Smooth muscle cell (in vitro differentiated cells): Measurements from ENCODE around the gene DOCK1. TPM values are rescaled to one million over a fixed set of nuclear protein-coding genes. Genes with fewer than 3 reads are reported as not detected.

Source experiments
- DNase-seq: peaks from one replicate; lab custom pipeline; 2025; ENCODE audit not compliant: unreplicated experiment; lab: John Stamatoyannopoulos, UW
- H2AFZ ChIP-seq: fragments of 200-600 bp; sonication (generic); 2 replicates; pipeline ENCODE4 v1.6.0; 2016; ENCODE audit warnings: antibody characterized with exemption, low read depth, mild to moderate bottlenecking
- H3F3A ChIP-seq: fragments of 200-600 bp; sonication (generic); 2 replicates; pipeline ENCODE4 v1.6.0; 2017; ENCODE audit warnings: antibody characterized with exemption, low read depth
- H3K27ac ChIP-seq: fragments of 200-600 bp; sonication (generic); 2 replicates; pipeline ENCODE4 v1.5.1; 2016; ENCODE audit warnings: low read depth, mild to moderate bottlenecking
- H3K27me3 ChIP-seq: fragments of 200-600 bp; sonication (generic); 2 replicates; pipeline ENCODE4 v1.6.1; 2016; ENCODE audit warnings: low read depth, mild to moderate bottlenecking
- H3K36me3 ChIP-seq: fragments of 200-600 bp; sonication (generic); 2 replicates; pipeline ENCODE4 v1.5.1; 2016; ENCODE audit warnings: low read depth
- H3K4me1 ChIP-seq: fragments of 200-600 bp; sonication (generic); 2 replicates; pipeline ENCODE4 v1.5.1; 2016; ENCODE audit warnings: low read depth
- H3K4me2 ChIP-seq: fragments of 200-600 bp; sonication (generic); 2 replicates; pipeline ENCODE4 v1.6.0; 2016; ENCODE audit warnings: mild to moderate bottlenecking
- H3K4me3 ChIP-seq: fragments of 200-600 bp; sonication (generic); 2 replicates; pipeline ENCODE4 v1.5.1; 2016; ENCODE audit warnings: mild to moderate bottlenecking
- H3K79me2 ChIP-seq: fragments of 200-600 bp; sonication (generic); 2 replicates; pipeline ENCODE4 v1.6.0; 2016; ENCODE audit warnings: low read depth, mild to moderate bottlenecking
- H3K9ac ChIP-seq: fragments of 200-600 bp; sonication (generic); 2 replicates; pipeline ENCODE4 v1.6.0; 2016; ENCODE audit warnings: low read depth
- H3K9me3 ChIP-seq: fragments of 200-600 bp; sonication (generic); replicated peaks from 2 replicates; pipeline ENCODE4 v1.5.1; 2016; ENCODE audit warnings: low read depth
- H4K20me1 ChIP-seq: fragments of 200-600 bp; sonication (generic); 2 replicates; pipeline ENCODE4 v1.6.0; 2016; ENCODE audit warnings: low read depth
- CTCF ChIP-seq: fragments of 200-600 bp; sonication (generic); IDR thresholded peaks from 2 replicates; pipeline ENCODE4 v1.5.1; 2017; ENCODE audit warnings: borderline replicate concordance, mild to moderate bottlenecking, antibody characterized with exemption; ENCODE audit not compliant: insufficient read depth, poor library complexity, severe bottlenecking
- WGBS: methylation state at CpG from one replicate; pipeline ENCODE4 v1.1.7; 2016; ENCODE audit warnings: low lambda C conversion rate; 5-methylcytosine and 5-hydroxymethylcytosine counted together
- polyA plus RNA-seq: library from polyadenylated mRNA; unstranded; fragments of >200 nt; fragmentation: Nextera tagmentation; extraction: Ambion mirVana; gene quantifications from 2 replicates; pipeline ENCODE4 v1.2.1, GENCODE V29; 2016
- total RNA-seq: library from RNA; depleted of rRNA; stranded (reverse); fragments of >200 nt; gene quantifications from 2 replicates; pipeline ENCODE4 v1.2.3, GENCODE V29; 2014

The DOCK1 gene
- total and polyA plus RNA-seq, 2 experiments from 2014 or later: 18.4 to 37.1 TPM

DNA sequence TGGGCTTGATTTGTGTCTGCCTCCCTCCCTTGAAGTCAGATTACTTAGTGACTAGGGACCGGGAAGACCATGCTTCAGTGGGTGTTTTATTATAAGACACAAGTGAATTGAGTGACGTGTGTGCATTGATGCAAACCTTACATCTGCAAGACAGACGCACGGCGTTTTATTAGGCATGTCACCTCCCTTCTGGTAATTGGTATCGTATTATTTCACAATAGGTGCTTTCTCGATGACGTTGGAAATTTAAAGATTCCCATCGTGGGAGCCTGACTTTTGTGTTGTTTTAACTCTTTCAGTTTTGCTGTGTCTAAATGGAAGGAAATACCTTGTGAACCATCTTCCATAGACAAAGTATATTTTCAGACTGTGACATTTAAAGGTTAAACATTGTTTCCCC, 158.5 kb downstream of the DOCK1 start:
- Histone ChIP-seq H2AFZ (no peak overlapping the region), H3K9ac (no peak overlapping the region), H3K4me3 (no peak overlapping the region), H3K36me3 (no peaks in the 10 kb centered on the region), H3K4me1 (no peaks in the 10 kb centered on the region), H4K20me1 (no peaks in the 10 kb centered on the region), H3K27me3 (no peaks in the 10 kb centered on the region), H3K9me3 (no peaks in the 10 kb centered on the region), H3K27ac (no peak overlapping the region), H3K79me2 (no peaks in the 10 kb centered on the region), H3K4me2 (no peak overlapping the region), H3F3A (no peaks in the 10 kb centered on the region)
- WGBS: 97% methylated on average over 9 of the region's 9 CpGs
- TF ChIP-seq CTCF: no peak
- DNase-seq: no peak

GRCh38 chr10:127064474-127064873, 159.2 kb downstream of the DOCK1 start:
- H3K79me2 ChIP-seq: no peaks in the 10 kb centered on the region
- no peaks in the 10 kb centered on the region for H3K36me3 ChIP-seq
- H3K4me3 ChIP-seq: no peak overlapping the region
- 98% methylated on average over 14 of the region's 14 CpGs for WGBS
- H3K27ac ChIP-seq: no peak overlapping the region
- no peaks in the 10 kb centered on the region for H3F3A ChIP-seq
- H3K9ac ChIP-seq: no peak overlapping the region
- no peak overlapping the region for H3K4me2 ChIP-seq
- no peaks in the 10 kb centered on the region for H3K4me1 ChIP-seq
- no peak for DNase-seq
- no peaks in the 10 kb centered on the region for H3K9me3 ChIP-seq
- no peak overlapping the region for H2AFZ ChIP-seq
- H3K27me3 ChIP-seq: no peaks in the 10 kb centered on the region
- no peak for TF ChIP-seq CTCF
- no peaks in the 10 kb centered on the region for H4K20me1 ChIP-seq

DNA sequence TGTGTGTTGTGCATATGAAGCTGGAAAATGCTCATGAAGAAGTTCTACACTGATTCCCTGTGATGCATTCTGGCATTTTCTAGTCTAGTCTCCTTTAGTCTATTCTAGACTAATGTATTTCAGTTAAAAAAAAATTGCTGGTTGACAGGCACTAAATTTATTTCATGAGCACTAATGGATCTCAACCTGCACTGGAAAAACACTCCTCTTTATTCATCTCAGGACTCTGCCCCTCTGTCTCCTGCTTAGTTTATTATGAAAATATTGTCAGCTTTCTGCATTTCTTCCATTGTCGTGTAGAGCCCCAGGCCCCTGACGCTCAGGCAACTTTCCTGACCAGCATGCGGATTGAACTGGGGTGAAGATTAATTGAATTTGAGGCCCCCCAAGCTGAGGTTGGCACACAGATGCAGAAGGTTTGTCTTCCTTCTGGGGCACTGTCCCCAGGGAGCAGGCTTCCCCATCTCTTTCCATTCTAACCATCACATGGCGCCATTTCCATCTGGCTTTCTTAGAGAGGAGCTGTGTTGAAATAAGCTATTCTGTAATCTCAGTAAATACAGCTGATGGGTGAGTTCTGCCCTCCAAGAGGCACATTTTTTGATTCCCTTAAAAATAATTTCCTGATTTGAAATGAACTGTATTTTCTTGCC, 162.4 kb downstream of the DOCK1 start:
- TF ChIP-seq CTCF: no peak
- Histone ChIP-seq H3K27ac (no peak overlapping the region), H3K4me1 (no peaks in the 10 kb centered on the region), H4K20me1 (peaks cover 9% of the 10 kb centered on the region), H3F3A (no peaks in the 10 kb centered on the region), H3K79me2 (no peaks in the 10 kb centered on the region), H2AFZ (no peak overlapping the region), H3K4me2 (no peak overlapping the region), H3K9ac (no peak overlapping the region), H3K4me3 (no peak overlapping the region), H3K9me3 (no peaks in the 10 kb centered on the region), H3K36me3 (peaks cover 2% of the 10 kb centered on the region), H3K27me3 (no peaks in the 10 kb centered on the region)
- DNase-seq: no peak
- WGBS: 98% methylated on average over 4 of the region's 4 CpGs

GRCh38 chr10:127068485-127068884, 163.3 kb downstream of the DOCK1 start:
- Histone ChIP-seq H3K9me3 (no peaks in the 10 kb centered on the region), H3K4me1 (no peaks in the 10 kb centered on the region), H3K79me2 (no peaks in the 10 kb centered on the region), H2AFZ (no peak overlapping the region), H3K9ac (no peak overlapping the region), H3K27me3 (no peaks in the 10 kb centered on the region), H3K4me2 (no peak overlapping the region), H3K36me3 (peaks cover 7% of the 10 kb centered on the region), H4K20me1 (peaks cover 9% of the 10 kb centered on the region), H3F3A (no peaks in the 10 kb centered on the region), H3K27ac (no peak overlapping the region), H3K4me3 (no peak overlapping the region)
- TF ChIP-seq CTCF: no peak
- DNase-seq: no peak
